ENCODE data around the gene PCDH20. TPM values are rescaled to one million over a fixed set of nuclear protein-coding genes. Genes with fewer than 3 reads are reported as not detected.
"Not testable (repeated sequence)": the region's sequence is repeated elsewhere in the genome, so short reads cannot be mapped to it uniquely, and the experiment has no call there.

PCDH20 gene
- total RNA-seq, 8 experiments from 2014 or later: 0.05 to 51.0 (median 1.5) TPM

- 0 to 71% (median 35%) methylated on average over 1 to 2 of the region's 2 CpGs; no CpG with 5 or more reads in 1 of the 10 experiments for WGBS, 10 experiments
- peaks cover 6 to 7% of the 10 kb centered on the region in 2 donors for H3K4me1 ChIP-seq (replicated peaks in 1 of 2)
- H3K27ac ChIP-seq: no peak overlapping the region
- ATAC-seq (replicated peaks in 6 of 8): no peak
- in situ Hi-C loops (cut with MboI; ENCODE audit: low pct_unique_long_range_greater_than_20kb in 2 of 9, low sequenced_read_pairs in 9 of 9, unreplicated experiment in 9 of 9): loop anchor here in 2 of 9 experiments (25.0 kb wide), 2 partner anchors 748 to 773 kb away; no protein-coding TSS in a partner anchor
- H3K4me3 ChIP-seq: no peak overlapping the region
Measured at GRCh38 chr13:61410266-61410665, 5.4 kb downstream of the PCDH20 start.

- H3K4me1 ChIP-seq (replicated peaks in 1 of 2): peaks cover 6 to 7% of the 10 kb centered on the region in 2 donors
- WGBS, 10 experiments: 0% methylated on average over 1 of the region's 1 CpG; no CpG with 5 or more reads in 2 of the 10 experiments
- H3K27ac ChIP-seq: no peak overlapping the region
- in situ Hi-C loops (cut with MboI; ENCODE audit: low pct_unique_long_range_greater_than_20kb in 2 of 9, low sequenced_read_pairs in 9 of 9, unreplicated experiment in 9 of 9): loop anchor here in 2 of 9 experiments (25.0 kb wide), 2 partner anchors 746 to 771 kb away; no protein-coding TSS in a partner anchor
- ATAC-seq (replicated peaks in 6 of 8): no peak
- H3K4me3 ChIP-seq: no peak overlapping the region
Measured at GRCh38 chr13:61408571-61408970, 7.1 kb downstream of the PCDH20 start.

GRCh38 chr13:61406275-61406674, 9.4 kb downstream of the PCDH20 start:
- peak in 4 of 8 experiments; percentile 29 to 60 (median 46) for ATAC-seq (replicated peaks in 6 of 8)
- no peaks in the 10 kb centered on the region for H3K4me1 ChIP-seq (replicated peaks in 1 of 2)
- H3K27ac ChIP-seq: no peak overlapping the region
- 0 to 100% (median 83%) methylated on average over 1 of the region's 1 CpG; no CpG with 5 or more reads in 2 of the 10 experiments for WGBS, 10 experiments
- in situ Hi-C loops (cut with MboI; ENCODE audit: low pct_unique_long_range_greater_than_20kb in 2 of 9, low sequenced_read_pairs in 9 of 9, unreplicated experiment in 9 of 9): loop anchor here in 2 of 9 experiments (25.0 kb wide), 2 partner anchors 744 to 769 kb away; no protein-coding TSS in a partner anchor
- no peak overlapping the region for H3K4me3 ChIP-seq

GRCh38 chr13:61396121-61396520, 19.5 kb downstream of the PCDH20 start:
- in situ Hi-C loops (cut with MboI; ENCODE audit: low pct_unique_long_range_greater_than_20kb in 2 of 9, low sequenced_read_pairs in 9 of 9, unreplicated experiment in 9 of 9): no loop called here
- Histone ChIP-seq H3K4me3 (no peak overlapping the region), H3K4me1 (replicated peaks in 1 of 2) (no peaks in the 10 kb centered on the region), H3K27ac (no peak overlapping the region)
- peak in 2 of 8 experiments; percentile 46 to 68 for ATAC-seq (replicated peaks in 6 of 8)

- Histone ChIP-seq H3K4me1 (replicated peaks in 1 of 2) (no peaks in the 10 kb centered on the region), H3K4me3 (no peak overlapping the region), H3K27ac (no peak overlapping the region)
- WGBS, 10 experiments: 0 to 92% (median 73%) methylated on average over 2 to 7 of the region's 7 CpGs; no CpG with 5 or more reads in 1 of the 10 experiments
- ATAC-seq (replicated peaks in 6 of 8): no peak
- in situ Hi-C loops (cut with MboI; ENCODE audit: low pct_unique_long_range_greater_than_20kb in 2 of 9, low sequenced_read_pairs in 9 of 9, unreplicated experiment in 9 of 9): no loop called here
Measured at GRCh38 chr13:61391426-61391825, 24.2 kb downstream of the PCDH20 start.

GRCh38 chr13:61387694-61388093, 28.0 kb downstream of the PCDH20 start:
- Histone ChIP-seq H3K27ac (no peak overlapping the region), H3K4me3 (no peak overlapping the region), H3K4me1 (replicated peaks in 1 of 2) (no peaks in the 10 kb centered on the region)
- ATAC-seq (replicated peaks in 6 of 8): peak in 5 of 8 experiments; percentile 43 to 84 (median 61)
- in situ Hi-C loops (cut with MboI; ENCODE audit: low pct_unique_long_range_greater_than_20kb in 2 of 9, low sequenced_read_pairs in 9 of 9, unreplicated experiment in 9 of 9): no loop called here
- 0 to 93% (median 51%) methylated on average over 1 to 3 of the region's 3 CpGs for WGBS, 10 experiments

GRCh38 chr13:61383111-61383510, 32.5 kb downstream of the PCDH20 start:
- ATAC-seq (replicated peaks in 6 of 8): no peak
- WGBS, 10 experiments: 0 to 100% (median 63%) methylated on average over 1 to 2 of the region's 2 CpGs; no CpG with 5 or more reads in 2 of the 10 experiments
- Histone ChIP-seq H3K4me1 (replicated peaks in 1 of 2) (no peaks in the 10 kb centered on the region), H3K27ac (no peak overlapping the region), H3K4me3 (no peak overlapping the region)
- in situ Hi-C loops (cut with MboI; ENCODE audit: low pct_unique_long_range_greater_than_20kb in 2 of 9, low sequenced_read_pairs in 9 of 9, unreplicated experiment in 9 of 9): no loop called here

- ATAC-seq (replicated peaks in 6 of 8): no peak
- in situ Hi-C loops (cut with MboI; ENCODE audit: low pct_unique_long_range_greater_than_20kb in 2 of 9, low sequenced_read_pairs in 9 of 9, unreplicated experiment in 9 of 9): no loop called here
- no peak overlapping the region for H3K27ac ChIP-seq
- 0 to 100% (median 73%) methylated on average over 2 to 3 of the region's 3 CpGs; no CpG with 5 or more reads in 1 of the 10 experiments for WGBS, 10 experiments
- no peak overlapping the region for H3K4me3 ChIP-seq
- no peaks in the 10 kb centered on the region for H3K4me1 ChIP-seq (replicated peaks in 1 of 2)
Measured at GRCh38 chr13:61370520-61370919, 45.1 kb downstream of the PCDH20 start.

GRCh38 chr13:61364690-61365089, 51.0 kb downstream of the PCDH20 start:
- H3K4me3 ChIP-seq; in situ Hi-C loops (cut with MboI; ENCODE audit: low pct_unique_long_range_greater_than_20kb in 2 of 9, low sequenced_read_pairs in 9 of 9, unreplicated experiment in 9 of 9); ATAC-seq (replicated peaks in 6 of 8); H3K27ac ChIP-seq; H3K4me1 ChIP-seq (replicated peaks in 1 of 2): not testable (repeated sequence)
- WGBS, 10 experiments: 10 to 100% (median 73%) methylated on average over 1 to 4 of the region's 5 CpGs; no CpG with 5 or more reads in 4 of the 10 experiments

- in situ Hi-C loops (cut with MboI; ENCODE audit: low pct_unique_long_range_greater_than_20kb in 2 of 9, low sequenced_read_pairs in 9 of 9, unreplicated experiment in 9 of 9): no loop called here
- H3K27ac ChIP-seq: no peak overlapping the region
- peaks cover 3 to 7% of the 10 kb centered on the region in 2 donors for H3K4me1 ChIP-seq (replicated peaks in 1 of 2)
- ATAC-seq (replicated peaks in 6 of 8): no peak
- no peak overlapping the region for H3K4me3 ChIP-seq
Measured at GRCh38 chr13:61362522-61362921, 53.1 kb downstream of the PCDH20 start.

All from motor neuron (in vitro differentiated cells).